ENCODE results near the gene CLIC6. TPM values are rescaled to one million over a fixed set of nuclear protein-coding genes. Genes with fewer than 3 reads are reported as not detected.

The CLIC6 gene
- total and polyA plus RNA-seq, 5 donors from 2014 or later: not detected

DNA sequence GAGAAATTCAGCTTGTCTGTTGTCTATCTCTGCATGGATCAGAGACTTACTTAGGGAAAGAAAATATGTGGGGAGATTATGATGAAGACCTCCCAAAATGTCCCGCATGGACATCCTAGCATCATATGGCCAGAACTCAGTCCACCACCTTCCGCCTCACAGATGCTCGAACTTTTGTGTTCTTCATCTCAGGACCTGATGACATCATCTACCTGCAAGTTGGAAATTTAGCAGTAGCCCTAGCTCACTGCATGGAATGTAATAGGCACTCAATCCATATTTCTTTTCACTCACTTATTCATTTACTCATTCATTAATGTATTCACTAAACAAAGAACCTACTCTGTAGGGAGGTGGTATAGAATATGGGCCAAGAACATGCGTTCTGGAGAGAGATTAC lies 96.8 kb downstream of the CLIC6 start:
- H3K27ac Mint-ChIP-seq: no peak overlapping the region
- H3K4me1 Mint-ChIP-seq: no peaks in the 10 kb centered on the region
- no peaks in the 10 kb centered on the region for H3K4me1 ChIP-seq (ENCODE audit: control insufficient read depth, insufficient read depth, low read length, poor library complexity, severe bottlenecking)
- no peak overlapping the region for H3K4me3 ChIP-seq (ENCODE audit: low read depth, low read length)
- no peak for ATAC-seq (ENCODE audit: low read depth in 2 of 2)
- H3K36me3 Mint-ChIP-seq: no peaks in the 10 kb centered on the region
- DNase-seq: no peak
- peaks cover 8% of the 10 kb centered on the region for H3K27me3 Mint-ChIP-seq
- peaks cover 0 to 3% of the 10 kb centered on the region in 2 experiments for H3K9me3 ChIP-seq (ENCODE audit: control insufficient read depth in 2 of 2, low read length in 2 of 2)
- H3K9me3 Mint-ChIP-seq: peaks cover 0 to 5% (median 1%) of the 10 kb centered on the region in 7 donors
- no peaks in the 10 kb centered on the region for H3K36me3 ChIP-seq (ENCODE audit: control insufficient read depth, insufficient read depth, low read length)
- H3K27me3 ChIP-seq (ENCODE audit: control insufficient read depth, insufficient read depth, low read length): peaks cover 2% of the 10 kb centered on the region
- no peak overlapping the region for H3K4me3 Mint-ChIP-seq
- H3K27ac ChIP-seq (ENCODE audit: insufficient read depth, low read length, poor library complexity, severe bottlenecking): no peak overlapping the region

DNA sequence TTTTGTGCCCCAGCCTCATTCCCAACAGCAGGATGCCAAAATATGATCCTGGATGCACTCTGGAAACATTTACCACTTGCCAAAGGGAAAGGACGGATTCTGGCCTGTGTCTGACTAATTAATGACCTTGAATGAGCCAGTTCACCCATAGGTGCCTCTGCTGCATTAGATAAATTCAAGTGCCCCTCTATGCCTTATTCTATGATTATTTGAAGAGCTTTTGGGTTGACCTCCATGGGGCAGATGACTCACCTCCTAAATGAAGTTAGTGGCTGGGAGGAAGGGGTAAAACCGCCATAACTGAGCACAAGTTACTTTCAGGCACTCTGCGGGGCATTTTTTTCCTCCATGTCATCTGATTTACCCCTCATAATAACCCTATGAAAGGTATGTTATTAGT lies 98.1 kb downstream of the CLIC6 start:
- Mint-ChIP-seq H3K4me3 (no peak overlapping the region), H3K27me3 (peaks cover 13% of the 10 kb centered on the region), H3K4me1 (no peaks in the 10 kb centered on the region), H3K36me3 (no peaks in the 10 kb centered on the region), H3K27ac (no peak overlapping the region), H3K9me3 (peaks cover 0 to 5% (median 1%) of the 10 kb centered on the region in 7 donors)
- H3K9me3 ChIP-seq (ENCODE audit: control insufficient read depth in 2 of 2, low read length in 2 of 2): peaks cover 0 to 3% of the 10 kb centered on the region in 2 experiments
- peaks cover 2% of the 10 kb centered on the region for H3K27me3 ChIP-seq (ENCODE audit: control insufficient read depth, insufficient read depth, low read length)
- no peaks in the 10 kb centered on the region for H3K4me1 ChIP-seq (ENCODE audit: control insufficient read depth, insufficient read depth, low read length, poor library complexity, severe bottlenecking)
- H3K36me3 ChIP-seq (ENCODE audit: control insufficient read depth, insufficient read depth, low read length): no peaks in the 10 kb centered on the region
- no peak for DNase-seq
- no peak overlapping the region for H3K27ac ChIP-seq (ENCODE audit: insufficient read depth, low read length, poor library complexity, severe bottlenecking)
- no peak overlapping the region for H3K4me3 ChIP-seq (ENCODE audit: low read depth, low read length)
- no peak for ATAC-seq (ENCODE audit: low read depth in 2 of 2)

Other genes starting within 250 kb of the CLIC6 start
- not detected for gene SMIM34, start 245.0 kb upstream of the CLIC6 start, total RNA-seq
- not detected for gene SMIM34, start 245.0 kb upstream of the CLIC6 start, polyA plus RNA-seq
- 0.49 TPM for gene KCNE1, start 156.8 kb upstream of the CLIC6 start, total RNA-seq
- gene KCNE1, start 156.8 kb upstream of the CLIC6 start, polyA plus RNA-seq: not detected
- gene RCAN1, start 53.9 kb upstream of the CLIC6 start, total RNA-seq: 3.9 TPM
- gene RCAN1, start 53.9 kb upstream of the CLIC6 start, polyA plus RNA-seq: 10 to 100 TPM in 3 of 4 donors, 1 to 10 TPM in 1; 10.0 to 16.1 (median 11.9) TPM

Measured in CD4-positive, CD25-positive, alpha-beta regulatory T cell (primary cell).